IPS-11a (cell line): ENCODE data around the gene MRPS10.
"Not testable (repeated sequence)": the region's sequence is repeated elsewhere in the genome, so short reads cannot be mapped to it uniquely, and the experiment has no call there.

Experiments used
- H3K4me3 ChIP-seq: one replicate; pipeline ENCODE4 v1.5.1; 2013; ENCODE audit warnings: low read depth, low read length, control low read depth

The MRPS10 gene

GRCh38 chr6:42211726-42212125 is 5.9 kb downstream of the MRPS10 start:
- no peak overlapping the region for H3K4me3 ChIP-seq

- no peak overlapping the region for H3K4me3 ChIP-seq
These were observed 7.1 kb downstream of the MRPS10 start for GRCh38 chr6:42210551-42210950.

- H3K4me3 ChIP-seq, result not testable (repeated sequence)
These were observed 10.1 kb downstream of the MRPS10 start for GRCh38 chr6:42207559-42207958.

DNA sequence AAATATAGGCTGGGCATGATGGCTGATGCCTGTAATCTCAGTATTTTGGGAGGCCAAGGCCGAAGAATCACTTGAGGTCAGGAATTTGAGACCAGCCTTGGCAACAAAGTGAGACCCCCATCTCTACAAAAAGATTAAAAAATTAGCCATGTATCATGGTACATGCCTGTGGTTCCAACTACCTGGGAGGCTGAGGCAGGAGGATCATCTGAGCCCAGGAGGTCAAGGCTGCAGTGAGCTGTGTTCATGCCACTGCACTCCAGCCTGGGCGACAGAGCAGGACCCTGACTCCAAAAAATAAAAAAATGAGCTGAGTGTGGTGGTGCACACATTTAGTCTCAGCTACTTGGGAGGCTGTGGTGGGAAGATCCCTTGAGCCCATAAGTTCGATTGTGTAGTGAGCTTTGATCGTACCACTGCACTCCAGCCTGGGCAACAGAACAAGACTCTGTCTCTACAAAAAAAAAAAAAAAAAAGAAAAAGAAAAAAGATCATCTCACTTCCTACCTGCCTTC is 12.8 kb downstream of the MRPS10 start:
- no peak overlapping the region for H3K4me3 ChIP-seq

DNA sequence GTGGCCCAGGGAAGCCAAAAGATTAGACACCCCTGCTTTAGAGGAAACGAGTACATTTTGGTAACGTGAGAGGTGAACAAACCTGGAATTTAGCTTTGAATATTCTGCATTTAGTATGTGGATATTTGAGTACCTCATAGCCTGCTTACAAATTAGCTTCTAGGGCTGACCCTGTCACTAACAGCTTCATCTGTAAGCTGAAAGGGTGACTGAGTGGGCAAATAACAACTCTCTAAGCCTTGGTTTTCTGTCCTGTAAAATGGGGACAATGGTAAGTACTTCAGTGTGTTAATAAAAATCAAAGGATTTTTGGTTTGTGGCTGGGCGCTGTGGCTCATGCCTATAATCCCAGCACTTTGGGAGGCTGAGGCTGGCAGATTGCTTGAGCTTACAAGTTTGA is 14.5 kb downstream of the MRPS10 start:
- no peak overlapping the region for H3K4me3 ChIP-seq

GRCh38 chr6:42202131-42202915 is 15.3 kb downstream of the MRPS10 start:
- not testable (repeated sequence) for H3K4me3 ChIP-seq

GRCh38 chr6:42201382-42201781 is 16.3 kb downstream of the MRPS10 start:
- H3K4me3 ChIP-seq, result no peak overlapping the region

DNA sequence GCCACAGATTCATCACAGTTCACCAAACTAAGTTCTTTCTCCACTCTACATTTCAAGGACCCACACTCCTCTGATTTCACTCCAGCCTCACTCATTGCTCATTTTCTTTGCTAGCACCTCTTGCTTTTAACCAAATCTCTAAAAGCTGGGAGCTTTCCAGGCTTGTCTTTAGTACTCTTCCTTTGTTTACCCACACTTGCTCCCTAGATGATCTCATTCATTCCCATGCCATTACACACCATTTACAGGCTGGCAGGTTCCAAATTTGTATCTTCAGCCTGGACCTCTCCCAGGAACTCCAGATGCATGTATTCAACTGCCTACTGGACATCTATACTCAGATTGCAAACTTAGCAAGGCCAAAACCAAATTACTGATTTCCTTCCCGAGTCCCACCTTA is 17.6 kb downstream of the MRPS10 start:
- H3K4me3 ChIP-seq, result no peak overlapping the region

DNA sequence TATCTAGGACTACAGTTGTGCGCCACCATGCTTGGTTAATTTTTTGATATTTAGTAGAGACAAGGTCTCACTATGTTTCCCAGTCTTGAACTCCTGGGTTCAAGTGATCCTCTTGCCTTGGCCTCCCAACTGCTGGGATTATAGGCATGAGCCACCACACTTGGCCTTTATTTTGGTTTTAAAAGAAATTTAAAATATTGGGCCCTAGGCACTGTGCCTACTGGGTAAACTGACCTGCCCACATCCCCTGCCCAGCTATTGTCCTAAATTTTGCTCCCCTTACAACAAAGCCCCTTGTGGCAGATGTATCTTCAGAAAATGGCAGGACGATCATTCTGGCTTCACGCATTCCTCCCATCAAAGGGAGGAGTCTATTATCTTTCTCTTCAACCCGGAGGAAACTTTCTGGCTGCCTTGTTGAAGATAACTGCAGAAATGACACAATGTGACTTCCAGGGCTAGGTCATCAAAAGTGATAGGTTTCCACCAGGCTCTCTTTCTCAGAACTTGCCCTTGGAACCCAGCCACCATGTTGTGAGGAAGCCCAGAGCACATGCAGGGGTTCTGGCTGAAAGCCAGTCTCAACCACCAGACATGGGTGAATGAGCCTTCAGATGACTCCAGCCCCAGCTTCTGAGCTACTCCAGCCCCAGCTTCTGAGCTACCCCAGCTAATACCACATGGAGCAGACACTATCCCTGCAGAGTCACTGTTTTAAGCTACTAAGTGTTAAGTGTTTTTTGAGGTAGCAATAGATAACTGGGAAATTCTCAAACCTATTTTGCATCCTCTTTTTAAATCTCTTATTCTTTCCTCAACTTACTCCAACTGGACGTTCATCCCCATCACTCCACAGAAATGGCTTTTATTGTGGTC is 18.3 kb downstream of the MRPS10 start:
- H3K4me3 ChIP-seq, result no peak overlapping the region

DNA sequence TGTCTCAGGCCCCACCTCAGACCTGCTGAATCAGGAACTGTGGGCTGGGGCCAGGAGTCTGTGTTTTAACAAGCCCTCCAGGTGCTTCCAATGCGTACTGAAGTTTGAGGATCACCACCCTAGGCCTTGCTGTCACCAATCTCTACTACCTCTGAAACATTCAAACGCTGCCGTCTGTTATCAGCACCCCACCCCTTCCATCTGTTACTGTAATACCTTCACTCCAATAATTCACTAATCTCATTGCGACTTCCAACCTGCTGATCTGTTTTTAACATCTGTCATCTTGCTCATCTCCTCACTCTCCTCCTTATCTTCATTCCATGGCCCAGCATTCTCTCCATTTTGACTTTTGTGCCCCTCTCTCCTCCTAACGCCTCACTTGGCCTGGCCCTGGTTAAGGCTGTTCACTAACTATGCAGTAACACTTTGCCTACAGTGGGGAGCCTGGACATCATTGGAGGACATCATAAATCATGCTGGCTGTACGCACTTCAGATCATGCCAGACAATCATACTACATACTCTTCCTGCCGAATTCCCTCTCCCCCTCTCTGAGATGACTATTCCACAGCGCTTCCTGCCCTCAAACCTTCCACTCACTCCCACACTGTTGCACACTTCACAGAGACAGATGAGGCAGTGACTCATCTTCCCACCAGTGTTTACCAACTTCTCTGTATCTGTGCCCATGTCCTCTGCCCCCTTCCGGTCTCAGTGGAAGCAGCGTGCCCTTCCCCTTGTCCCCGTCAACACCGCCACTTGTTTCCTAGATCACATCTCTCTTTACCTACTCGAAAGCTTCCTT is 19.9 kb downstream of the MRPS10 start:
- no peak overlapping the region for H3K4me3 ChIP-seq

- H3K4me3 ChIP-seq, result no peak overlapping the region
These were observed 22.2 kb downstream of the MRPS10 start for GRCh38 chr6:42195415-42195814.

DNA sequence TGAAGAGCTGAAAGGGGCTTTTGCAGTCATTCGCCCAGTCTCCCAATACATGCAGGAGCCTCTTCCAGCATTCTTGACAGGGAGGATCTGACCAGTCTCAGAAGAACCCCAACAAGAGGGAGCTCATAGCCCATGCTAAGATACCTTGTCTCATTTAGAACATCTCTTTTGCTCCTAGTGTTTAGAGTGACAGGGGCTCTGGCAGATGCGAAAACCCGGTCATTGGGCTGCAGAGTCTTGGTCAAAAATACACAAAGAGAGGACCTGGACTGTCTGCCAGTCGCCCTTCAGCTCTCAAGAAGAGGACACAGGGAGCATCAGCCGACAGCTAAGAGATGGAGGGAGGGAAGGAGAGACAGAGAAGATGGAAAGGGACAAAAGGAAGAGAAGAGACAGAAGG is 23.6 kb downstream of the MRPS10 start:
- H3K4me3 ChIP-seq, result no peak overlapping the region

- H3K4me3 ChIP-seq, result no peak overlapping the region
These were observed 24.2 kb downstream of the MRPS10 start for GRCh38 chr6:42193491-42193894.

GRCh38 chr6:42192385-42192784 is 25.3 kb downstream of the MRPS10 start:
- H3K4me3 ChIP-seq, result not testable (repeated sequence)

DNA sequence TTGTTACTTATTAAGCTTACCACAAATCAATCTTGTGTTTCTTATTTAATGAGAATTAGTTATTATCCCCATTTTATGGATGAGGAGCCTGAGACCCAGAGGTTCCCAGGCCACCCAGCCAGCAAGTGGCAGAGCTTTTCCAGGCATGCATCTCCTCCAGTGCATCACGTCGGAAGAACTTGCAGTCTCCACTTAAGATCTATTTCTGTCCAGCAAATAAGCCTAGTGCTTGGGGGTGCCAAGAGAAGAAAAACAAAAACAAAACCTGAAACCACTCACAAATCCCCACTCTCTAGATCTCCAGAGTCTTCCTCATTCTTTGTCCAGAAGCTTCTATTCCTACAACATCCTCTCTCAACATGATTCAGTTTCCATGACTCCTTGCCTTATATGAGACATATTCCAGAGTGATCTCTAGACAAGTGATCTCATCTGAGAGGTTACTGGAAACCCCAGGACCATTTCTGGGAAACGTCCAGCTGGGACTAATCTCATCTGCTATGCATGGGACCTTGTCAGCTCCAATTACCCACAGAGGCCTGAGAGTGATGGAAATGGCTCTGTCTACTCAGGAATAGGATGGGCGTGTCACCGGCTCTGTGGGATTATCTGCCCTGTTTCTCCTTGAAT is 27.0 kb downstream of the MRPS10 start:
- no peak overlapping the region for H3K4me3 ChIP-seq

DNA sequence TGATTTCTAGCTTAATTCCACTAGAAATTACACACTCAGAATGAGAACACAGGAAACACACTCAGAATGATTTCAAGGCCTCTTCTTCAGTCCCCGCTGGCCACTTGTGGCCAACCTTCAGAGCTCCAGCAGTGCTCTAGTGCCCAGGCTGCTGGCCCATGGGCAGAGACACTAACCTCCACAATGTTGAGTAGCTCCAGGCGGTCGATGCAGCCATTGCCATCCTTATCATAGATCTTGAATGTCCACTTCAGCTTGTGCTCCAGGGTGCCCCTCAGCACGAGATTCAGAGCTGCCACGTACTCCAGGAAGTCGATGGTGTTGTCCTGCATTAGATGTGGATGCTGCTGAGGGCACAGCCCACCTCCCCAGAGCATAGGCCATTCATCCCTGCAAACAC is 29.3 kb downstream of the MRPS10 start:
- H3K4me3 ChIP-seq, result no peak overlapping the region

- no peak overlapping the region for H3K4me3 ChIP-seq
These were observed 32.1 kb downstream of the MRPS10 start for GRCh38 chr6:42185597-42185996.

- no peak overlapping the region for H3K4me3 ChIP-seq
These were observed 33.2 kb downstream of the MRPS10 start for GRCh38 chr6:42184475-42184874.

DNA sequence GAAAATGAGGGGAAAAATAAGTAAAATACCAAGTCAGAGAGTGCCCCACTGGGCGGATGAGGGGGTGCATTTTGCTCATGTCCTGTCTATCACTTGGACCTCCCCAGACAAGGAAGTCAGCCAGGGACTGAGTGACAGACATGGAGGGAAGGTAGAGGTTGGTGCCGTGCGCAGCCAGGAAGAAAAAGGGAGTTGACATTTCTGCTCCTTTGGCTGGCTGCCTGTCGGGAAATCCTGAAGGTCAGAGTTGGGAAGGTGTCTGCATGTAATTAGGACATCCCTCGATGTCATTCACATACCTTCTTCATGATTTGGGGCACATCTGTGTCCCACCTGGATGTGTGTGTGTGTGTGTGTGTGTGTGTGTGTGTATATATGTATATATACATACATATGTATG is 35.6 kb downstream of the MRPS10 start:
- no peak overlapping the region for H3K4me3 ChIP-seq

GRCh38 chr6:42179945-42180313 is 37.7 kb downstream of the MRPS10 start:
- H3K4me3 ChIP-seq, result no peak overlapping the region
